MCF 10A (cell line): ENCODE data around the gene LRRC2. TPM values are rescaled to one million over a fixed set of nuclear protein-coding genes. Genes with fewer than 3 reads are reported as not detected.
A peak's percentile ranks its signal among the peaks of the same experiment; 100 is the strongest.

Experiments used
- BruUV-seq: library from RNA; stranded (reverse); fragments of 400-500 nt; replicated peaks from 2 replicates; lab custom pipeline; 2021; lab: Mats Ljungman, UMichigan
- CTCF ChIA-PET: fragments of 300-600 bp; sonication (Branson Sonifier 250); formaldehyde crosslinking; extraction: SDS; loops from one replicate; lab custom pipeline; 2021; ENCODE audit warnings: antibody characterized with exemption, inconsistent platforms; lab: Yijun Ruan, JAX
- POLR2A ChIA-PET: fragments of 300-600, 350-650 bp; sonication (Branson Sonifier 250); formaldehyde crosslinking; extraction: SDS; loops from one replicate; lab custom pipeline; 2020; ENCODE audit warnings: antibody characterized with exemption, inconsistent platforms; lab: Yijun Ruan, JAX
- DNase-seq: peaks from one replicate; pipeline ENCODE4 v3.0.0-alpha.2; 2018; ENCODE audit not compliant: unreplicated experiment
- H3K27ac Mint-ChIP-seq: one replicate; pipeline ENCODE4 v1.8.0; 2022; ENCODE audit warnings: mild to moderate bottlenecking, low read depth, mixed read lengths; ENCODE audit not compliant: unreplicated experiment
- H3K27me3 Mint-ChIP-seq: one replicate; pipeline ENCODE4 v1.8.0; 2022; ENCODE audit warnings: mixed read lengths; ENCODE audit not compliant: insufficient read depth, unreplicated experiment
- H3K36me3 Mint-ChIP-seq: one replicate; pipeline ENCODE4 v1.8.0; 2022; ENCODE audit warnings: mild to moderate bottlenecking, moderate library complexity, mixed read lengths; ENCODE audit not compliant: insufficient read depth, unreplicated experiment
- H3K4me1 Mint-ChIP-seq: one replicate; pipeline ENCODE4 v1.8.0; 2022; ENCODE audit warnings: mixed read lengths; ENCODE audit not compliant: insufficient read depth, unreplicated experiment
- H3K4me3 Mint-ChIP-seq: one replicate; pipeline ENCODE4 v1.8.0; 2022; ENCODE audit warnings: mild to moderate bottlenecking, moderate library complexity, mixed read lengths; ENCODE audit not compliant: unreplicated experiment
- H3K9me3 Mint-ChIP-seq: one replicate; pipeline ENCODE4 v1.8.0; 2022; ENCODE audit warnings: mixed read lengths; ENCODE audit not compliant: unreplicated experiment
- CTCF ChIP-seq: fragments of 200-600 bp; IDR thresholded peaks from one replicate; pipeline ENCODE4 v1.8.0; 2022; ENCODE audit warnings: antibody characterized with exemption, mild to moderate bottlenecking; ENCODE audit not compliant: unreplicated experiment
- intact Hi-C: fragments of 100-400 bp; cut with micrococcal nuclease; formaldehyde crosslinking; loops from 2 replicates; pipeline ENCODE4 v1.14.1; 2022
- total RNA-seq: library from RNA; stranded (reverse); gene quantifications from 2 replicates; pipeline ENCODE4 v1.2.3, GENCODE V29; 2022

LRRC2 gene
- total RNA-seq, 1 experiment from 2014 or later, result not detected

- DNase-seq, result no peak
- H3K27ac Mint-ChIP-seq, result no peak overlapping the region
- ChIA-PET CTCF (interaction anchor here (1.0 kb wide), 1 partner anchor 11 kb away, joined by 3 read pairs; no protein-coding TSS in a partner anchor), POLR2A (no interaction called here)
- BruUV-seq, result no TSS peak
- intact Hi-C loops, result no loop called here
- no peaks in the 10 kb centered on the region for H3K36me3 Mint-ChIP-seq
- H3K27me3 Mint-ChIP-seq, result no peaks in the 10 kb centered on the region
- H3K9me3 Mint-ChIP-seq, result no peaks in the 10 kb centered on the region
- H3K4me1 Mint-ChIP-seq, result peaks cover 22% of the 10 kb centered on the region
- no peak overlapping the region for H3K4me3 Mint-ChIP-seq
- TF ChIP-seq CTCF, result no peak
Observed at GRCh38 chr3:46519952-46520351, 46.1 kb downstream of the LRRC2 start.

GRCh38 chr3:46517784-46518181 lies 48.3 kb downstream of the LRRC2 start:
- H3K36me3 Mint-ChIP-seq, result no peaks in the 10 kb centered on the region
- no peak overlapping the region for H3K4me3 Mint-ChIP-seq
- BruUV-seq, result no TSS peak
- H3K4me1 Mint-ChIP-seq, result peaks cover 22% of the 10 kb centered on the region
- no peaks in the 10 kb centered on the region for H3K27me3 Mint-ChIP-seq
- peak overlapping the region; percentile 95 for H3K27ac Mint-ChIP-seq
- CTCF ChIA-PET, result interaction anchor here (0.6 to 1.2 kb wide), 4 partner anchors 9 to 807 kb away, joined by 3 to 9 read pairs (median 4); no protein-coding TSS in a partner anchor
- POLR2A ChIA-PET, result interaction anchor here (0.7 to 1.1 kb wide), 3 partner anchors 23 to 375 kb away, joined by 3 to 5 read pairs (median 4); no protein-coding TSS in a partner anchor
- TF ChIP-seq CTCF, result no peak
- DNase-seq, result no peak
- intact Hi-C loops, result loop anchor here (1.0 kb wide), 1 partner anchor 40 kb away; no protein-coding TSS in a partner anchor
- H3K9me3 Mint-ChIP-seq, result no peaks in the 10 kb centered on the region

- H3K4me1 Mint-ChIP-seq, result peaks cover 22% of the 10 kb centered on the region
- intact Hi-C loops, result loop anchor here (1.0 kb wide), 1 partner anchor 40 kb away; no protein-coding TSS in a partner anchor
- BruUV-seq, result no TSS peak
- H3K4me3 Mint-ChIP-seq, result peak overlapping the region; percentile 15
- no peaks in the 10 kb centered on the region for H3K36me3 Mint-ChIP-seq
- H3K9me3 Mint-ChIP-seq, result no peaks in the 10 kb centered on the region
- no peak for TF ChIP-seq CTCF
- POLR2A ChIA-PET, result interaction anchor here (0.6 to 1.1 kb wide), 5 partner anchors 24 to 376 kb away, joined by 3 to 5 read pairs (median 3); no protein-coding TSS in a partner anchor
- H3K27ac Mint-ChIP-seq, result peak overlapping the region; percentile 95
- H3K27me3 Mint-ChIP-seq, result no peaks in the 10 kb centered on the region
- peak; percentile 80 for DNase-seq
- CTCF ChIA-PET, result interaction anchor here (0.6 to 1.2 kb wide), 4 partner anchors 10 to 65 kb away, joined by 3 to 9 read pairs (median 4); no protein-coding TSS in a partner anchor
Observed at GRCh38 chr3:46517016-46517783, 48.9 kb downstream of the LRRC2 start.

- POLR2A ChIA-PET, result interaction anchor here (0.6 kb wide), 1 partner anchor 160 kb away, joined by 3 read pairs; no protein-coding TSS in a partner anchor
- no TSS peak for BruUV-seq
- peak overlapping the region; percentile 95 for H3K27ac Mint-ChIP-seq
- H3K36me3 Mint-ChIP-seq, result no peaks in the 10 kb centered on the region
- CTCF ChIA-PET, result interaction anchor here (0.7 to 1.2 kb wide), 2 partner anchors 11 to 43 kb away, joined by 3 to 4 read pairs; no protein-coding TSS in a partner anchor
- intact Hi-C loops, result no loop called here
- peak overlapping the region; percentile 15 for H3K4me3 Mint-ChIP-seq
- H3K27me3 Mint-ChIP-seq, result no peaks in the 10 kb centered on the region
- peaks cover 22% of the 10 kb centered on the region for H3K4me1 Mint-ChIP-seq
- TF ChIP-seq CTCF, result no peak
- DNase-seq, result no peak
- no peaks in the 10 kb centered on the region for H3K9me3 Mint-ChIP-seq
Observed at GRCh38 chr3:46516521-46516920, 49.6 kb downstream of the LRRC2 start.
